ENCODE measurements around the gene TMPRSS2. TPM values are rescaled to one million over a fixed set of nuclear protein-coding genes. Genes with fewer than 3 reads are reported as not detected.

Gene TMPRSS2
- total RNA-seq, 1 donor from 2014 or later = 8.2 TPM

GRCh38 chr21:41520560-41521442, 12.8 kb upstream of the TMPRSS2 start:
- H3K27me3 ChIP-seq (ENCODE audit: control insufficient read depth, insufficient read depth, low read length) = peaks cover 3% of the 10 kb centered on the region
- no peak for TF ChIP-seq CTCF (IDR thresholded peaks at IDR 0.05; ENCODE audit: insufficient read depth, low read length, poor library complexity, severe bottlenecking)
- no peaks in the 10 kb centered on the region for H3K36me3 ChIP-seq (ENCODE audit: control insufficient read depth, insufficient read depth, low read length)
- DNase-seq (ENCODE audit: low read depth) = no peak
- H3K4me3 ChIP-seq (ENCODE audit: low read depth, low read length) = no peak overlapping the region

- Histone ChIP-seq H3K36me3 (ENCODE audit: control insufficient read depth, insufficient read depth, low read length) (no peaks in the 10 kb centered on the region), H3K4me3 (ENCODE audit: low read depth, low read length) (no peak overlapping the region), H3K27me3 (ENCODE audit: control insufficient read depth, insufficient read depth, low read length) (peaks cover 3% of the 10 kb centered on the region)
- no peak for DNase-seq (ENCODE audit: low read depth)
- no peak for TF ChIP-seq CTCF (IDR thresholded peaks at IDR 0.05; ENCODE audit: insufficient read depth, low read length, poor library complexity, severe bottlenecking)
These were observed 12.0 kb upstream of the TMPRSS2 start for GRCh38 chr21:41519806-41520559.

GRCh38 chr21:41518757-41519156, 10.8 kb upstream of the TMPRSS2 start:
- Histone ChIP-seq H3K27me3 (ENCODE audit: control insufficient read depth, insufficient read depth, low read length) (peaks cover 3% of the 10 kb centered on the region), H3K4me3 (ENCODE audit: low read depth, low read length) (no peak overlapping the region), H3K36me3 (ENCODE audit: control insufficient read depth, insufficient read depth, low read length) (no peaks in the 10 kb centered on the region)
- DNase-seq (ENCODE audit: low read depth) = no peak
- TF ChIP-seq CTCF (IDR thresholded peaks at IDR 0.05; ENCODE audit: insufficient read depth, low read length, poor library complexity, severe bottlenecking) = no peak

GRCh38 chr21:41511858-41512257, 3.9 kb upstream of the TMPRSS2 start:
- H3K36me3 ChIP-seq (ENCODE audit: control insufficient read depth, insufficient read depth, low read length) = no peaks in the 10 kb centered on the region
- DNase-seq (ENCODE audit: low read depth) = no peak
- H3K27me3 ChIP-seq (ENCODE audit: control insufficient read depth, insufficient read depth, low read length) = peaks cover 23% of the 10 kb centered on the region

GRCh38 chr21:41510500-41510899, 2.5 kb upstream of the TMPRSS2 start:
- no peak for DNase-seq (ENCODE audit: low read depth)
- Histone ChIP-seq H3K27me3 (ENCODE audit: control insufficient read depth, insufficient read depth, low read length) (peaks cover 36% of the 10 kb centered on the region), H3K36me3 (ENCODE audit: control insufficient read depth, insufficient read depth, low read length) (no peaks in the 10 kb centered on the region), H3K4me3 (ENCODE audit: low read depth, low read length) (no peak overlapping the region)
- TF ChIP-seq CTCF (IDR thresholded peaks at IDR 0.05; ENCODE audit: insufficient read depth, low read length, poor library complexity, severe bottlenecking) = no peak

More at GRCh38 chr21:41511858-41512257, 3.9 kb upstream of the TMPRSS2 start:
- no peak overlapping the region for H3K4me3 ChIP-seq (ENCODE audit: low read depth, low read length)
- TF ChIP-seq CTCF (IDR thresholded peaks at IDR 0.05; ENCODE audit: insufficient read depth, low read length, poor library complexity, severe bottlenecking) = no peak
